ENCODE results near the gene PCK1.

Gene PCK1

GRCh38 chr20:57615445-57615811 lies 54.5 kb downstream of the PCK1 start:
- TF ChIP-seq REST (IDR thresholded peaks at IDR 0.05; ENCODE audit: insufficient read depth in 1 of 2, low read depth in 2 of 2, low read length in 2 of 2) (no peak), POLR2AphosphoS5 (IDR thresholded peaks at IDR 0.05; ENCODE audit: low read depth, low read length) (no peak), FOXP2 (optimal IDR thresholded peaks at IDR 0.05; ENCODE audit: borderline replicate concordance, extremely low read depth, extremely low read length, insufficient read depth) (no peak), TAF1 (IDR thresholded peaks at IDR 0.05; ENCODE audit: borderline replicate concordance, insufficient read depth, low read length) (no peak), SIN3A (IDR thresholded peaks at IDR 0.05; ENCODE audit: borderline replicate concordance, insufficient read depth, low read length) (no peak)

DNA sequence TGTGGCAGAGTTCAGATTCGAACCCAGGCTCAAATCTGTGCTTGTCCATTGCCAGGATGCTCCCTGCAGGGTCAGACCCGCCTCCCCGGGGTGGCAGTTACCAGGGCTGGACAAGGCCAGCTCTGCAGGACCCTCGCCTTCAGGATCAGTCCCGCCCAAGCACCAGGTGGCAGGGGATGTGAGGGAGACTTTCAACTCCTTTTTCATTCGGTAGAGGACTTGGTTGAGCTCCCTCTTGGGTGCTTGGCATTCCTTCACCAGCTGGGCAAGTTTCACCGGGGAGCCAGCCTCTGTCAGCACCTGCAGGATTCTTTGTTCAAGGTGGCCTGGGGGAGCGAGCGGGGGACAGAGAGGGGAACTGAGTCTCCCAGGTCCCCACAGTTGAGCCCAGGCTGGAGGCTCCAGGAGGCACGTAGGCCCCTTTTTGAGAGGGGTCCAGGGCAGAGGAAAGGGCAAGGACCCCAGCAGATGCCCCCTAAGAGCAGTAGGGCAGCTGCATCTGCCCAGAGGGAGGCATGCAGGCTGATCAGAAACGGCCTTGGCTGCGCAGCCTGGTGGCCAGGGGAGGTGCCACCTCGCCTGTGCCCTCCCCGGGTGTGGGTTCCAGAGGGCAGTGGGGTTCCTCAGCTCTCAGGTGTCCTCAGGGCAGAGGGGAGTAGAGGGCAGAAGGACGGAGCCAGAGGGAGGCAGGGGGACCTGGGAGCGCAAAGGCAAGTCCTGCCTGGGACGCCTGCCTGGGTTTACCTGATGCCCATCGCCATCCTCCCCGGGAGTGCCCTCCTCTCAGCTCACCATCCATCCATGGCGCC lies 55.4 kb downstream of the PCK1 start:
- TF ChIP-seq REST (IDR thresholded peaks at IDR 0.05; ENCODE audit: insufficient read depth in 1 of 2, low read depth in 2 of 2, low read length in 2 of 2) (no peak), FOXP2 (optimal IDR thresholded peaks at IDR 0.05; ENCODE audit: borderline replicate concordance, extremely low read depth, extremely low read length, insufficient read depth) (no peak), POLR2AphosphoS5 (IDR thresholded peaks at IDR 0.05; ENCODE audit: low read depth, low read length) (no peak), TAF1 (IDR thresholded peaks at IDR 0.05; ENCODE audit: borderline replicate concordance, insufficient read depth, low read length) (no peak)

DNA sequence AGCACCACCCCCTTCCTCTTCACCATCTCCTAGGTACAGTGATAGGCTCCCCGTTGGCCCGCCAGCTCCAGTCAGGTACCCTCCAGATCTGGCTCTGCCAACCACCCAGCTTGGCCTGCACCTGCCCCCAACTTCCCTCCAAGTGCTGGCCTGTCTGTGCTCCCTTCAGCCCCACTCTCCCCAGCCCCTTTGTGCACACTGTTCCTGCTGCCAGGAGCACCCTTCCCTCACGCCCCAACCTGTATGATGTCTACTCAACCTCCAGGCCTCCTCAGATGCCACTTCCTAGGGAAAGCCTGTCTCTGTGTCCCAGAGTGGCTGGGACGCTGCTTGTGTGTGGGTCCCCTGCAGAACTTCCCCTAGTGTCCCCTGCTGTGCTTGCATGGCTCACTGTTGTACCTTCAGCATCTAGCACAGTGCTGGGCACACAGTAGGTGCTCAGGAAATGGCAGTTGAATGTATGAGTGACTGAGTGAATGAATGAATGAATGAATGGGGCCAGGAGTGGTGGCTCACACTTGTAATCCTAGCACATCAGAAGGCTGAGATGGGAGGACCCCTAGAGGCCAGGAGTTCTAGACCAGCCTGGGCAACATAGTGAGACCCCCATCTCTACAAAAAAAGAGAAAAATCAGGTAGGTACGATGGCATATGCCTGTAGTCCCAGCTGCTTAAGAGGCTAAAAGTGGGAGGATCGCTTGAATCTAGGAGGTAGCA lies 56.3 kb downstream of the PCK1 start:
- no peak for TF ChIP-seq SIN3A (IDR thresholded peaks at IDR 0.05; ENCODE audit: borderline replicate concordance, insufficient read depth, low read length)
- TF ChIP-seq REST (IDR thresholded peaks at IDR 0.05; ENCODE audit: insufficient read depth in 1 of 2, low read depth in 2 of 2, low read length in 2 of 2): no peak
- no peak for TF ChIP-seq FOXP2 (optimal IDR thresholded peaks at IDR 0.05; ENCODE audit: borderline replicate concordance, extremely low read depth, extremely low read length, insufficient read depth)
- TF ChIP-seq POLR2AphosphoS5 (IDR thresholded peaks at IDR 0.05; ENCODE audit: low read depth, low read length): no peak
- no peak for TF ChIP-seq TAF1 (IDR thresholded peaks at IDR 0.05; ENCODE audit: borderline replicate concordance, insufficient read depth, low read length)
